H4 (cell line): ENCODE data around the gene FOXN3. TPM values are rescaled to one million over a fixed set of nuclear protein-coding genes. Genes with fewer than 3 reads are reported as not detected.

Experiments
- DNase-seq: peaks from one replicate; pipeline ENCODE4 v3.0.0-alpha.2; 2015; ENCODE audit warnings: low spot score
- total RNA-seq: library from RNA; depleted of rRNA; stranded (reverse); fragments of >200 nt; shearing (Covaris generic); gene quantifications from 2 replicates; pipeline ENCODE4 v1.2.3, GENCODE V29; 2014

The FOXN3 gene
- total RNA-seq, 1 experiment from 2014 or later: 12.2 TPM

GRCh38 chr14:89359477-89360222 lies 57.4 kb downstream of the FOXN3 start:
- DNase-seq: no peak

DNA sequence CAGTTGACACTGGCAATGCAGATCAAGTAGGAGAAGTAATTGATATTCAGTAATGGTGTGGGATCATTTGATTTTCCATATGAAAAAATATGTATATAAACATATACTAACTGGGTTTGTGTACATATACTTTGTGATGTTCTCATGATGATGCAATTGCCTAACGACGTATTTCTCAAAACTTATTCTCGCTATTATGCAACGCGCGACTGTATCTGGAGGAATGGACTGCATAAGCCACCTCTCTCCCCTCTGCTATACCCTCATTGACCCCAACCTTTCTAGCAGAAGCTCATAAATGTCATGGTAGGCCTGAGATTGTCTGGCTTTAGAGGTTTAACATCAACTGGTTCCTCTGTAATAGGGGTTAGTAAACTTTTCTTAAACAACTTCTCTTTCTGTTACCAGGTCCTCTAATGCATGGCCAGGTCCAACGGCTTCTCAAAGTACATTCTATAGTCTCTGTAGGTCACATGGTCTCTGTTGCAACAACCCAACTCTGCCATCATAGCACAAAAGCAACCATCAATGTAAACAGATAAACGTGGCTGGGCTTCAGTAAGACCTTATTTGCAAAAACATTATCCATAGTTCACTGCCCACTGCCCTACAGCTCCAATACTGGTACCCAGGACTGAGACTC lies 59.3 kb downstream of the FOXN3 start:
- no peak for DNase-seq

GRCh38 chr14:89356927-89357326 lies 60.1 kb downstream of the FOXN3 start:
- no peak for DNase-seq

DNA sequence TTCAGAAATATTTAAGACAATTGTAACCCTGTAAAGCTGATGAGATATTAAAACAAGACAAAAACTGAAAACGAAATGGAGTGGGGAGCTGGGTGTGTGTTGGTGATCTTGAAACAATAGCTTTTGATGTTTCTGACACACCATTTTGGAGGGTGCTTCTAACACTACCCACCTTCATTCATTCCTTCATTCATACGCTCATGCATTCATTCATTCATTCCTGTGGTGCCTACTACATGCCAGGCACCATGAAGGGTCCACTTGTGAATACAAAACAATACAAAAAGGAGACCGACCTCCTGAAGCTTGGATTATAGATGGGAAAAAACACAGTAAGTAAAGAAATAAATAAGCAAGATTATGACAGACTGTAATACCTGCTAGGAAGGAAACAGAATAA lies 60.5 kb downstream of the FOXN3 start:
- no peak for DNase-seq

GRCh38 chr14:89353766-89354113 lies 63.3 kb downstream of the FOXN3 start:
- no peak for DNase-seq

DNA sequence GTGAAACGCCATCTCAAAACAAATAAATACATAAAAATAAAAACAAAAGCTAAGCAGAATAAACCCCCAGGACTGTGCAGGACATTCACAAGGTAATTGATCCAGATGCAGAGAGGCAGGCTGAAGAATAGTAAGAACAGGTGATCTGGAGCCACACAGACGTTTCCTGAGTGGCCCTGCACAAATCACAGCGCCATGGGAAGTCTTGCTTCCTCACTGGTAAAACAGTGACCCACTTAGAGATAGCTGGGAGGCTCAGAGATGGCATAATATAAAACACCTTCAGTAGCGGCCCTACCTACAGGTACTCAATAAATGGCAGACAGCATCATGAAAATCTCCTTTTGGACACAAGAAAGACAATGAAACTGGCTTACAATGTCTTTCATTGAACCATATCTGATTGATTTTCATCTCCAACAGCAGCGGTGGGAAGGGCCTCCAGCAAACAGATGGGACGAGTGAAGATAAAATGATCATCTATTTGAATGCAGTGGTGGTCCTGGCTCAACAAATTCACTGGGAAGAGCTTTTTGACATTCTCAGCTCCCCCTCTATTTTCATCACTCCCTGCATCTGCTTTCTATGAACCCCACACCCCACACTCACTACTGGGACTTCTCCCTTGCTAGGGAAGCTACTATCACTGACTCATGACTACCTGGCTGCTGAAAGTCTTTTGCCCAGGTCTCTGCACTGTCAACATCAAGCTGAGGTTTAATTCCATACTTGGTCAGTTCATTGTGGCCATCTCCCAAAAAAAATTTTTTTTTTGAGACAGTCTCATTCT lies 63.9 kb downstream of the FOXN3 start:
- DNase-seq: no peak

- peak; percentile 22 for DNase-seq
Measured at GRCh38 chr14:89351516-89352404, 65.3 kb downstream of the FOXN3 start.

- DNase-seq: no peak
Measured at GRCh38 chr14:89351221-89351515, 65.9 kb downstream of the FOXN3 start.

GRCh38 chr14:89350152-89350551 lies 66.9 kb downstream of the FOXN3 start:
- no peak for DNase-seq

- DNase-seq: no peak
Measured at GRCh38 chr14:89349171-89350008, 67.6 kb downstream of the FOXN3 start.

GRCh38 chr14:89348722-89349121 lies 68.3 kb downstream of the FOXN3 start:
- no peak for DNase-seq

- no peak for DNase-seq
Measured at GRCh38 chr14:89347885-89348284, 69.1 kb downstream of the FOXN3 start.

GRCh38 chr14:89344920-89345254 lies 72.1 kb downstream of the FOXN3 start:
- no peak for DNase-seq

DNA sequence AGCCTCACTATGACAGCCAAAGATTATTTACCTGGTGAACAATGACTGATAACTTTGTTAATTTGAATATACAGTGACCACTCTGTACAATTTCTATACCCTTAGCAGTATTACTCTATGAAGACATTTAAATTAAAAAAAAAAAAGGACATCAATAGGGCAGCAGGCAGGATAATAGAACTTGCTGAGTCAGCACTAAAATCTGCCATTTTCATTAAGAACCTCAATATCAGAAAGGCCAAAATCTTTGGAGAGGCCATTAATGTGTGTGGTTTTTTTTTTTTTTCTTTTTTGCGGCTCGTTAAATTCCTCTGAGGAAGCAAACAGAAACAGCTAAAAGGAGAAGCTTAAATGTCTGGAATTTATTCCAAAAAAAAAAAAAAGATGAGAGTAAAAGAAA lies 73.7 kb downstream of the FOXN3 start:
- DNase-seq: no peak

DNA sequence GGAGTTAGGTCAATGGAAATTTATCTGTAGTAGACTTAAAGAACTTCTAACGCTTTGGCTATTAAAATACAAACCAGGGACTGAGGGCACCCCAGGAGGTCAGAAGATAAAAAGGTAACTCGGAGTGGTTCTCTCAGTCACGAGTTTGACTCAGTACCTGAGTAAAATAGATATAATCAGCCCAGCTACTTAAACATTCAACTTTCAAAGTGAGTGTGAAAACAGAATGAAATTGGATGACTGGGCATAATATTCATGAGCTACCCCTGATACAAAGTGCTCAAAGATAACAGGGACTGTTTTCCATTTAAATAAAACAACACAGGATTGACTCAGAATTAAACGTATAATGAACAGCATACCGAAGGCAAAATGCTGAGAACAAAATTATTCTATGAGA lies 75.0 kb downstream of the FOXN3 start:
- DNase-seq: no peak

DNA sequence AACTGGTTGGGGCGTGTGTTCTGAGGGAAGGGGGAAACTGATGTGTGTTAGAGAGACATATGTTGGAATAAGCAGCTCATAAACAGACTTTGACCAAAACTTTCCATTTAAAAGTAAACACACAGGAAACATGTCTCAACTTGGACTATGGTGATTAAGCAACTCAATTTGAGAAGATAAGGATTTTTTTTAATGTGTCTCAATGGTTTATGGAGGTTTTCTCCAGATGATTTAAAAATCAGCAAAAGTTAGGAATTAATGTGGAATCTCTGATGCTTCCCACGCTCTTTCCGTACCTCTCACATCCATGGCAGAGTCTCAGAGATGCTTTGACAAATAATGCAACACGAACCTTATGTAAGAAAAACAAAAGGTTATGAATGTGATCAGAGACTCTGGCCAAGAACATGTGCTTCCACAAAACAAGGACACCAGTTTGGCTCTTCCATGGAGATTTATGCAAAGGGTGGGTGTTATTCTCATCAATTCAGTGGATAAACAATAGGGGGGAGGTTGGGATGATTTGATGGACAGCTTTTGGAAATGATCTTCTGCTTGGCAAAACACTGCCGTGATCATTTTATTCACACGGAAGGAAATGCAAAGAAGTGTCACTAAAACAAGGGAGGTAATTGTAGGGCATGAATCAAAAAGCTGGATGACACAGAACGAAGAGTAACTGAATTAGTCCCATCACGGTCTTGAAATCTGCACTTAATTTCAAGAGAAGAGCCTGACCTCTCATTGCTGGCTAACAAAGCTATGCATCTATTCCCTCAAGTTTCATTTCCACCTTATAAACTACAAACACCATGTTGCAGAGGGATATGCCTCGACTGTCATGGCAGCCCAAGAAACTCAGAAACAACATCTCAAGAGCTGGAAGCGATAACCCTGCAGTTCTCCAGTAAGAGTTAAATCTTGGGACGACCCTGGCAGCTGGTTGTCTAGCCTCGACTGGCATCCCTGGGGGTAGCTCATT lies 76.5 kb downstream of the FOXN3 start:
- DNase-seq: peak; percentile 41

DNA sequence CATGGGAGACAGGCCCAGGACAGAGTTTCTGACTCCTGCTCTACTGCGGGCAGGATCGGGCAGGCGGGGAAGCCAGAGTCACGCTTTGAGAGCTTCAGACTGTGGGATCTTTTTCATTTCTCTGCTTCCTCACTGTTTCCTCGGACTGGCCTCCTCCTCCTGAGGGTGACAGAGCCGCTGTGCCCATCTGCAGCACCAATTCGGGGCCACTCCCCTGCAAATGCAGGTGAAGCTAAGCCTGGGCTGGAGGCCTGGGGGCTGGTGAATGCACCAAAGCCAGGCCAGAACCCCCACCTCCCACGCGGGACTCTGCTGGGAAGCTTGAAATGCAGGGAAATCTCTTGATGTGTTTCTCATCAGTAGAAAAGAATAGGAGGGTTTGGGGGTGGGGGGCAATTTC lies 77.5 kb downstream of the FOXN3 start:
- no peak for DNase-seq

DNA sequence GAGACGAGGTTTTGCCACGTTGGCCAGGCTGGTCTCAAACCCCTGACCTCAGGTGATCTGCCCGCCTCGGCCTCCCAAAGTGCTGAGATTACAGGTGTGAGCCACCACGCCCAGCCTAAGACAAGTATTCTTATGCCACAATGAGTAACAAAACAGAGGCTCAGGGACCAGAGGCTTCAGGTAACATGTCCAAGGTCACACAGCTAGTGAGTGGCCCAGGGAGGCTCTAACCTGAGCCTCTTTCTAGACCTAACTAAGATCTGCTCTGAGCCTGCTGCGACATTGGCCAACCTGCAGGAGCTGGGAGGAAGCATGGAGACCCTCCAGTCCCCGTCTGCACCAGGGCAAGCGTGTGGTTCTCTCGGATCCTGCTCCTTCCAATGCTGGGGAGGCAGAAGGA lies 77.9 kb downstream of the FOXN3 start:
- DNase-seq: no peak

- no peak for DNase-seq
Measured at GRCh38 chr14:89336338-89336737, 80.7 kb downstream of the FOXN3 start.

DNA sequence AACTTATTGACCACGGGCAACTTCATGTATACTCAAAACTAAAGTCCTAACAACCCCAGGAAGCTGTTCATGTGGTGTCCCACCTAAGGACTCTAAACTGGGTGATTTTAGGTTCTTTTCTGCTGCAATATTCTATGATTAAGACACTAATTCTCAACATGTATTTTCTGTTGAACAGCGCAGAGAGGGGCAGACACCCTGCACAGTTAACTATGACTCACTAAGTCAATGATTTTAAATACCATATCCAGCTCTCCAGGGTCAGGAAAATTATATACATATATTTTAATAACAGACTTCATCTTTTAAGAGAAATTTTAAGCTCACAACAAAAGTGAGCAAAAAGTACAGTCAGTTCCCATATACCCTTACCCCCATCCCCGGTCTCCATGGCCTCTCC lies 85.0 kb downstream of the FOXN3 start:
- no peak for DNase-seq
